Measurements from ENCODE around the gene RABGAP1L. TPM values are rescaled to one million over a fixed set of nuclear protein-coding genes. Genes with fewer than 3 reads are reported as not detected.

RABGAP1L gene
- total RNA-seq, 4 donors from 2014 or later: 70.5 to 100 (median 92.6) TPM

DNA sequence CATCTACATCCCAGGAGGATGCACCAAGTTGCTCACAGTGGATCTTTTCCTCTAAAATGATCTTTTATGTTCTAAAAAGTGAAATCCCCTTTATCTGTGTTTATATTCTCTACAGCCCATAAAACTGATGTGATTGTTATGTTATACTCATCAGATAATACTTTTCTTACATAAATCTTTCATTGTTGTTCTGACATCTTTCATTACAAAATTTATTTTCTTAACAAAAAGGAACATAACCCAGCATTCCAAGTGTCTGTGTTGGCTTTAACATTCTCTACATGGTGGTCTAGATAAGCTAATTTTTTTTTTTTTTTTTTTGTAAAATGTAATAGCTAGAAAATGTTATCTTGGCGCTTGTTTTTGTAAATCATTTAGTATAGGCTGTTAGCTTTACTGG lies 832.2 kb downstream of the RABGAP1L start:
- Histone ChIP-seq H3K4me1 (peaks cover 0 to 5% of the 10 kb centered on the region in 2 donors), H3K36me3 (no peaks in the 10 kb centered on the region), H3K4me3 (replicated peaks in 1 of 3) (no peak overlapping the region), H3K9me3 (no peaks in the 10 kb centered on the region), H3K27ac (no peak overlapping the region), H3K27me3 (no peaks in the 10 kb centered on the region)
- TF ChIP-seq CTCF (IDR thresholded peaks at IDR 0.05): no peak
- no peak for TF ChIP-seq POLR2A (IDR thresholded peaks at IDR 0.05)
- no peak for DNase-seq
- 89 to 93% methylated on average over 1 of the region's 1 CpG for WGBS, 2 donors
- intact Hi-C loops (cut with DNase I): no loop called here

DNA sequence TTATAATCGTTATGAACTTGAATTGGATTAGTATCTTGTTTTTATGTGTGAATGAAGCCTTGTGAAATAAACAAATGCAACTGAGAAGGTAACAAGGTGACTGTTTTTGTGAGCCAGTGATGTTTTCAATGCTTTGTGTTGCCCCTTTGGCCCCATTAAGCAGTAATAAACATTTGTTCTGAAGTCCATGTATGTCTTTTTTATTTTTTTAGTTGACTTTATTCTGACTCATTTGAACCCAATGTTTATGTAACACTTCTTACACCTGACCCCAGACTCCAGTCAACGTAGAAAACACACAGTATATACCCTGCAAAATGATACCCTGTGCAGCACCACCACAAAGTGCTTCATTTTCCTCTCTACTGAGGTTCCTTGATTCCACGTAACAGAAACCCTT lies 835.8 kb downstream of the RABGAP1L start:
- WGBS, 2 donors: 84 to 85% methylated on average over 3 of the region's 3 CpGs
- no peak overlapping the region for H3K27ac ChIP-seq
- intact Hi-C loops (cut with DNase I): no loop called here
- H3K36me3 ChIP-seq: no peaks in the 10 kb centered on the region
- DNase-seq: no peak
- no peaks in the 10 kb centered on the region for H3K9me3 ChIP-seq
- TF ChIP-seq CTCF (IDR thresholded peaks at IDR 0.05) (no peak), POLR2A (IDR thresholded peaks at IDR 0.05) (no peak)
- peaks cover 4% of the 10 kb centered on the region in 2 donors for H3K4me1 ChIP-seq
- no peak overlapping the region for H3K4me3 ChIP-seq (replicated peaks in 1 of 3)
- no peaks in the 10 kb centered on the region for H3K27me3 ChIP-seq

- WGBS, 2 donors: 76 to 100% methylated on average over 1 of the region's 1 CpG
- Histone ChIP-seq H3K27me3 (no peaks in the 10 kb centered on the region), H3K36me3 (no peaks in the 10 kb centered on the region), H3K9me3 (no peaks in the 10 kb centered on the region), H3K4me3 (replicated peaks in 1 of 3) (no peak overlapping the region), H3K4me1 (peaks cover 7% of the 10 kb centered on the region in 2 donors), H3K27ac (no peak overlapping the region)
- TF ChIP-seq CTCF (IDR thresholded peaks at IDR 0.05): no peak
- TF ChIP-seq POLR2A (IDR thresholded peaks at IDR 0.05): no peak
- DNase-seq: no peak
- intact Hi-C loops (cut with DNase I): no loop called here
Measured at GRCh38 chr1:174995916-174996315, 836.6 kb downstream of the RABGAP1L start.

GRCh38 chr1:174996476-174996875 lies 837.2 kb downstream of the RABGAP1L start:
- Histone ChIP-seq H3K9me3 (no peaks in the 10 kb centered on the region), H3K27ac (no peak overlapping the region), H3K27me3 (no peaks in the 10 kb centered on the region), H3K4me3 (replicated peaks in 1 of 3) (no peak overlapping the region), H3K4me1 (peaks cover 9 to 13% of the 10 kb centered on the region in 2 donors), H3K36me3 (no peaks in the 10 kb centered on the region)
- intact Hi-C loops (cut with DNase I): no loop called here
- DNase-seq: no peak
- TF ChIP-seq POLR2A (IDR thresholded peaks at IDR 0.05) (no peak), CTCF (IDR thresholded peaks at IDR 0.05) (no peak)
- WGBS, 2 donors: 66 to 70% methylated on average over 1 of the region's 1 CpG

- 95 to 96% methylated on average over 3 of the region's 3 CpGs for WGBS, 2 donors
- intact Hi-C loops (cut with DNase I): no loop called here
- DNase-seq: no peak
- no peak overlapping the region for H3K4me3 ChIP-seq (replicated peaks in 1 of 3)
- no peaks in the 10 kb centered on the region for H3K9me3 ChIP-seq
- no peak overlapping the region for H3K27ac ChIP-seq
- TF ChIP-seq CTCF (IDR thresholded peaks at IDR 0.05) (no peak), POLR2A (IDR thresholded peaks at IDR 0.05) (no peak)
- H3K27me3 ChIP-seq: no peaks in the 10 kb centered on the region
- no peaks in the 10 kb centered on the region for H3K36me3 ChIP-seq
- H3K4me1 ChIP-seq: peaks cover 9 to 18% of the 10 kb centered on the region in 2 donors
Measured at GRCh38 chr1:174997041-174997440, 837.7 kb downstream of the RABGAP1L start.

Measured in thyroid gland (tissue), 4 donors.